ENCODE data around the gene SCN8A.

- no peak for TF ChIP-seq POLR2A (IDR thresholded peaks at IDR 0.05; ENCODE audit: low read depth, low read length)
- no peak for TF ChIP-seq TAF1 (IDR thresholded peaks at IDR 0.05; ENCODE audit: borderline replicate concordance, low read depth, low read length)
- TF ChIP-seq POLR2AphosphoS5 (IDR thresholded peaks at IDR 0.05; ENCODE audit: low read depth, low read length), result no peak
Observed at GRCh38 chr12:51676875-51677274, 85.8 kb downstream of the SCN8A start.
